A673 (cell line): Measurements from ENCODE around the gene HSD17B14.

Source experiments
- EZH2 ChIP-seq: fragments of 200-600 bp; sonication (generic); IDR thresholded peaks from 2 replicates; pipeline ENCODE4 v1.6.1; 2017; ENCODE audit warnings: borderline replicate concordance, low read depth, mild to moderate bottlenecking, mixed read lengths, antibody characterized with exemption, low read length; ENCODE audit not compliant: poor library complexity, severe bottlenecking
- TF ChIP-seq, protein P1 (sequence below): fragments of 300-800, 200-600 bp; sonication (generic); conservative IDR thresholded peaks from 2 replicates; pipeline ENCODE4 v1.5.1; 2017; ENCODE audit warnings: low read depth, mild to moderate bottlenecking, antibody characterized with exemption, low read length, moderate library complexity, mixed read lengths

DNA sequence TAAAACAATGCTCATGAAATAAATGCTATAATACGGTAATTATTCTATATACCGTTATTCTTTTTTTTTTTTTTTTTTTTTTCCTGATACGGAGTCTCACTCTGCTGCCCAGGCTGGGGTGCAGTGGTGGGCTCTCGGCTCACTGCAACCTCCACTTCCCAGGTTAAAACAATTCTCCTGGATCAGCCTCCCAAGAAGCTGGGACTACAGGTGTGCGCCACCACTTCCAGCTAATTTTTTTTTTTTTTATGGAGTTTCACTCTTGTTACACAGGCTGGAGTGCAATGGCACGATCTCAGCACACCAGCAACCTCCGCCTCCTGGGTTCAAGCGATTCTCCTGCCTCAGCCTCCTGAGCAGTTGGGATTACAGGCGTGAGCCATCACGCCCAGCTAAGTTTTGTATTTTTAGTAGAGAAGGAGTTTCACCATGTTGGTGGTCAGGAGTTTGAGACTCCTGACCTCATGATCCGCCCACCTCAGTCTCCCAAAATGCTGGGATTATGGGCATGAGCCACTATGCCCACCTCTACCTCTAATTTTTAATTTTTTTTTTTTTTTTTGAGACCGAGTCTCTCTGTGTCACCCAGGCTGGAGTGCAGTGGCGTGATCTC lies 42.8 kb upstream of the HSD17B14 start:
- TF ChIP-seq, protein P1, sequence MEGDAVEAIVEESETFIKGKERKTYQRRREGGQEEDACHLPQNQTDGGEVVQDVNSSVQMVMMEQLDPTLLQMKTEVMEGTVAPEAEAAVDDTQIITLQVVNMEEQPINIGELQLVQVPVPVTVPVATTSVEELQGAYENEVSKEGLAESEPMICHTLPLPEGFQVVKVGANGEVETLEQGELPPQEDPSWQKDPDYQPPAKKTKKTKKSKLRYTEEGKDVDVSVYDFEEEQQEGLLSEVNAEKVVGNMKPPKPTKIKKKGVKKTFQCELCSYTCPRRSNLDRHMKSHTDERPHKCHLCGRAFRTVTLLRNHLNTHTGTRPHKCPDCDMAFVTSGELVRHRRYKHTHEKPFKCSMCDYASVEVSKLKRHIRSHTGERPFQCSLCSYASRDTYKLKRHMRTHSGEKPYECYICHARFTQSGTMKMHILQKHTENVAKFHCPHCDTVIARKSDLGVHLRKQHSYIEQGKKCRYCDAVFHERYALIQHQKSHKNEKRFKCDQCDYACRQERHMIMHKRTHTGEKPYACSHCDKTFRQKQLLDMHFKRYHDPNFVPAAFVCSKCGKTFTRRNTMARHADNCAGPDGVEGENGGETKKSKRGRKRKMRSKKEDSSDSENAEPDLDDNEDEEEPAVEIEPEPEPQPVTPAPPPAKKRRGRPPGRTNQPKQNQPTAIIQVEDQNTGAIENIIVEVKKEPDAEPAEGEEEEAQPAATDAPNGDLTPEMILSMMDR, result no peak
- TF ChIP-seq EZH2, result no peak
